MM.1S (cell line): ENCODE data around the gene CCDC198.

Experiments
- DNase-seq: peaks from one replicate; pipeline ENCODE4 v3.0.0-alpha.2; 2015
- H2AFZ ChIP-seq: fragments of 300-600 bp; sonication (generic); 2 replicates; pipeline ENCODE4 v1.6.0; 2016; ENCODE audit warnings: antibody characterized with exemption, low read length
- H3F3A ChIP-seq: fragments of 300-600 bp; sonication (generic); 2 replicates; pipeline ENCODE4 v1.6.1; 2016; ENCODE audit warnings: mild to moderate bottlenecking, antibody characterized with exemption, low read length, moderate library complexity, mixed read lengths; ENCODE audit not compliant: insufficient read depth
- H3K27ac ChIP-seq: fragments of 300-600 bp; sonication (generic); 2 replicates; pipeline ENCODE4 v1.5.1; 2016; ENCODE audit warnings: mild to moderate bottlenecking, low read length
- H3K27me3 ChIP-seq: fragments of 300-600 bp; sonication (generic); replicated peaks from 2 replicates; pipeline ENCODE4 v1.6.0; 2016; ENCODE audit warnings: low read length; ENCODE audit not compliant: insufficient read depth
- H3K36me3 ChIP-seq: fragments of 300-600 bp; sonication (generic); replicated peaks from 2 replicates; pipeline ENCODE4 v1.6.1; 2016; ENCODE audit warnings: mild to moderate bottlenecking, low read length, mixed read lengths; ENCODE audit not compliant: insufficient read depth
- H3K4me1 ChIP-seq: fragments of 300-600 bp; sonication (generic); 2 replicates; pipeline ENCODE4 v1.6.1; 2016; ENCODE audit warnings: low read length, mixed read lengths
- H3K4me2 ChIP-seq: fragments of 300-600 bp; sonication (generic); 2 replicates; pipeline ENCODE4 v1.6.0; 2016; ENCODE audit warnings: low read depth, low read length
- H3K4me3 ChIP-seq: fragments of 300-600 bp; sonication (generic); 2 replicates; pipeline ENCODE4 v1.5.1; 2016; ENCODE audit warnings: low read length, mixed read lengths
- H3K79me2 ChIP-seq: fragments of 300-600 bp; sonication (generic); 2 replicates; pipeline ENCODE4 v1.6.1; 2016; ENCODE audit warnings: mixed run types, low read length, mixed read lengths
- H3K9ac ChIP-seq: fragments of 300-600 bp; sonication (generic); 2 replicates; pipeline ENCODE4 v1.6.1; 2016; ENCODE audit warnings: low read length, mixed read lengths
- H3K9me2 ChIP-seq: fragments of 300-600 bp; sonication (generic); replicated peaks from 2 replicates; pipeline ENCODE4 v1.6.1; 2016; ENCODE audit warnings: mild to moderate bottlenecking, low read length, mixed read lengths; ENCODE audit not compliant: insufficient read depth
- H3K9me3 ChIP-seq: fragments of 300-600 bp; sonication (generic); replicated peaks from 2 replicates; pipeline ENCODE4 v1.6.1; 2016; ENCODE audit warnings: mild to moderate bottlenecking, low read length, mixed read lengths; ENCODE audit not compliant: insufficient read depth
- H4K20me1 ChIP-seq: fragments of 300-600 bp; sonication (generic); 2 replicates; pipeline ENCODE4 v1.6.1; 2016; ENCODE audit warnings: mild to moderate bottlenecking, low read length, moderate library complexity, mixed read lengths; ENCODE audit not compliant: insufficient read depth
- EZH2 ChIP-seq: fragments of 300-600 bp; sonication (generic); optimal IDR thresholded peaks from 2 replicates; pipeline ENCODE3; 2017; ENCODE audit warnings: low read depth, mild to moderate bottlenecking, antibody characterized with exemption, low read length, mixed read lengths
- EZH2phosphoT487 ChIP-seq: fragments of 300-600 bp; sonication (generic); IDR thresholded peaks from 2 replicates; pipeline ENCODE4 v1.6.1; 2018; ENCODE audit warnings: antibody characterized with exemption, low read length
- TF ChIP-seq, protein P1 (sequence below): fragments of 300-600 bp; sonication (generic); IDR thresholded peaks from 2 replicates; pipeline ENCODE4 v1.5.1; 2016; ENCODE audit warnings: antibody characterized with exemption, low read length, mixed read lengths

The CCDC198 gene

DNA sequence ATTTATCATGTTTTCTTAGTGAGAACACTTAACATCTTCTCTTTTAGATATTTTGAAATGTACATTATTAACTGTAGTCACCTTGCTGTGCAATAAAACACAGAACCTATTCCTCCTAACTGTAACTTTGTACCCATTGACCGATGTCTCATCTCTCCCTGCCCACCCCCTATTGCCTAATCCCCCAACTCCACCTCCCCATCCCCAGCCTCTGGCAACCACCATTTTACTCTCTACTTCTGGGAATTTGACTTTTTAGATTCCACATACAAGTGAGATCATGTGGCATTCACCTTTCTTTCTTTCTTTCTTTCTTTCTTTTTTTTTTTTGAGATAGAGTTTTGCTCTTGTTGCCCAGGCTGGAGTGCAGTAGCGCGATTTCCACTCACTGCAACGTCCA, 4.4 kb upstream of the CCDC198 start:
- Histone ChIP-seq H3K9ac (no peak overlapping the region), H3K79me2 (no peaks in the 10 kb centered on the region), H3K4me1 (no peaks in the 10 kb centered on the region), H3K4me3 (no peak overlapping the region), H4K20me1 (no peaks in the 10 kb centered on the region), H3K27me3 (no peaks in the 10 kb centered on the region), H3K27ac (no peak overlapping the region), H3K4me2 (no peak overlapping the region), H3K36me3 (no peaks in the 10 kb centered on the region), H3F3A (no peaks in the 10 kb centered on the region), H3K9me3 (no peaks in the 10 kb centered on the region), H3K9me2 (no peaks in the 10 kb centered on the region), H2AFZ (no peak overlapping the region)
- DNase-seq: no peak
- TF ChIP-seq, protein P1, sequence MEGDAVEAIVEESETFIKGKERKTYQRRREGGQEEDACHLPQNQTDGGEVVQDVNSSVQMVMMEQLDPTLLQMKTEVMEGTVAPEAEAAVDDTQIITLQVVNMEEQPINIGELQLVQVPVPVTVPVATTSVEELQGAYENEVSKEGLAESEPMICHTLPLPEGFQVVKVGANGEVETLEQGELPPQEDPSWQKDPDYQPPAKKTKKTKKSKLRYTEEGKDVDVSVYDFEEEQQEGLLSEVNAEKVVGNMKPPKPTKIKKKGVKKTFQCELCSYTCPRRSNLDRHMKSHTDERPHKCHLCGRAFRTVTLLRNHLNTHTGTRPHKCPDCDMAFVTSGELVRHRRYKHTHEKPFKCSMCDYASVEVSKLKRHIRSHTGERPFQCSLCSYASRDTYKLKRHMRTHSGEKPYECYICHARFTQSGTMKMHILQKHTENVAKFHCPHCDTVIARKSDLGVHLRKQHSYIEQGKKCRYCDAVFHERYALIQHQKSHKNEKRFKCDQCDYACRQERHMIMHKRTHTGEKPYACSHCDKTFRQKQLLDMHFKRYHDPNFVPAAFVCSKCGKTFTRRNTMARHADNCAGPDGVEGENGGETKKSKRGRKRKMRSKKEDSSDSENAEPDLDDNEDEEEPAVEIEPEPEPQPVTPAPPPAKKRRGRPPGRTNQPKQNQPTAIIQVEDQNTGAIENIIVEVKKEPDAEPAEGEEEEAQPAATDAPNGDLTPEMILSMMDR: no peak
- TF ChIP-seq EZH2 (no peak), EZH2phosphoT487 (no peak)

DNA sequence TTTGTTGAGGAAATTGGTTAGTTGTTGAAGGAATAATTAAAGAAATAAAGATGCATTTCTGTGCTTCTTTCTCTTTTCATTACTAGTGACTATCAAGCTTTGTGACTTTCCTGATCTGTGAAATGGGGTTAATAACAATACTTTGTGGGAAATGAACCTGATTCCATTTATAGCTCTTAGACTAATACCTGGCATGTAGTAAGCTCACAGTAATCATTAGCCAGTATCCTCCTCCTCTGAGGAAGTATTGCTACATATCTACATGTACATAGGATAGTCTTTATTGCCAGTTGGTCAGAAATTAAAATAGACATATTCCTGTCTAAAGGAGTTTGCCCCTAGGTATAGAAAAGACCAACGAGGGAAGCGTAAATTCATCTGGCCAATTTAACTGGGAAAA, 1.8 kb upstream of the CCDC198 start:
- Histone ChIP-seq H3K4me2 (no peak overlapping the region), H3K79me2 (no peaks in the 10 kb centered on the region), H3K9me3 (no peaks in the 10 kb centered on the region), H3F3A (no peaks in the 10 kb centered on the region), H3K27me3 (no peaks in the 10 kb centered on the region), H2AFZ (no peak overlapping the region), H3K27ac (no peak overlapping the region), H3K9ac (no peak overlapping the region), H3K36me3 (no peaks in the 10 kb centered on the region), H3K4me1 (no peaks in the 10 kb centered on the region), H3K9me2 (no peaks in the 10 kb centered on the region), H4K20me1 (no peaks in the 10 kb centered on the region), H3K4me3 (no peak overlapping the region)
- TF ChIP-seq, protein P1: no peak
- TF ChIP-seq EZH2phosphoT487 (no peak), EZH2 (no peak)
- DNase-seq: no peak

DNA sequence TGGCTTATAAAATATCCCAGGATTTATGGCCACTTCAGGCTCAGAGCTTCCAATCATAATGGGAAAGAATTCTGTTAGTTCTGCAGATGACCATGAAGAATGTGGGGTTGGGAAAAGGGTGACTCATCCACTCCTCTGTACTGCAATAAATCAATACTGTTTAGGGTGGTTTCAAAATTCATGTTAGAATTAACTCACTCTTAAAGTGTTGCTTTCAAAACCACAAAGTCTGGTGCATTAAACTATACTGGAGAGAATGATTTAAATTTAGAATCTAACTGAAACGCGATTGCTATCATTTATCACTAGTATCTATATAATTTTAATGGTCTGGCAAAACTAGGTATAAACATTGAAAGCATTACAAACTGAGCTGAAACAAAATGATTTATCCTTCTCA, 798 bp downstream of the CCDC198 start:
- Histone ChIP-seq H3K9ac (no peak overlapping the region), H3K9me2 (no peaks in the 10 kb centered on the region), H3K4me1 (no peaks in the 10 kb centered on the region), H3K4me3 (no peak overlapping the region), H4K20me1 (no peaks in the 10 kb centered on the region), H3K79me2 (no peaks in the 10 kb centered on the region), H3K4me2 (no peak overlapping the region), H3F3A (no peaks in the 10 kb centered on the region), H2AFZ (no peak overlapping the region), H3K36me3 (no peaks in the 10 kb centered on the region), H3K27me3 (no peaks in the 10 kb centered on the region), H3K9me3 (no peaks in the 10 kb centered on the region), H3K27ac (no peak overlapping the region)
- DNase-seq: no peak
- TF ChIP-seq, protein P1: no peak
- TF ChIP-seq EZH2phosphoT487 (no peak), EZH2 (no peak)

DNA sequence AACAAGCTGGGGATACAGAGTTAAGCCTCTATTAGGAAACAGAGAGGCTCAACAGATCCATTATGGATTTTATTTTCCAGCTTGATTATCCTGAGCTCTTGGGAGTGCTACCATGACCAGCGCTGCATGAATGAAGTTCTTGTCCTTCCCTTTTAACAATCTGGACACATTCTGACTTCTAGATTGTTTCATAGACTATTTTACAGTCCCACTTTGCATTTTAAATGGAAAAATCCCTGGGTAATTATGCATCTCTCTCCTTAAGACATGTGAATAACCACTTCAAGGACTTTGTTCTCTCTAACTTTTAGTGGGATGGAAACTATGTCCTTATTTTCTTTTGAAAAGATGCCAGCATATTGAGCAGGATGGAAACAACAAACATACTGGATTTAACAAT, 2.0 kb downstream of the CCDC198 start:
- Histone ChIP-seq H3K9me3 (no peaks in the 10 kb centered on the region), H4K20me1 (no peaks in the 10 kb centered on the region), H3F3A (no peaks in the 10 kb centered on the region), H3K27ac (no peak overlapping the region), H2AFZ (no peak overlapping the region), H3K9ac (no peak overlapping the region), H3K4me1 (no peaks in the 10 kb centered on the region), H3K79me2 (no peaks in the 10 kb centered on the region), H3K4me3 (no peak overlapping the region), H3K36me3 (no peaks in the 10 kb centered on the region), H3K9me2 (no peaks in the 10 kb centered on the region), H3K27me3 (no peaks in the 10 kb centered on the region), H3K4me2 (no peak overlapping the region)
- TF ChIP-seq, protein P1: no peak
- TF ChIP-seq EZH2phosphoT487: no peak
- TF ChIP-seq EZH2: no peak
- no peak for DNase-seq
